Lower leg skin (tissue), 3 donors: ENCODE measurements around the gene KRT10.

Experiments used
- POLR2A ChIP-seq, 2 donors: fragments of 450-650 bp; IDR thresholded peaks; one replicate each; pipeline ENCODE4 v1.6.1; 2016 to 2017; ENCODE audit warnings: antibody characterized with exemption in 2 of 2, mild to moderate bottlenecking in 1 of 2, moderate library complexity in 1 of 2
- TF ChIP-seq, protein P1 (sequence below), 3 donors: fragments of 450-650 bp; IDR thresholded peaks; one replicate each; pipeline ENCODE4 v1.5.1; 2016; ENCODE audit warnings: antibody characterized with exemption in 3 of 3, mild to moderate bottlenecking in 3 of 3, moderate library complexity in 2 of 3

DNA sequence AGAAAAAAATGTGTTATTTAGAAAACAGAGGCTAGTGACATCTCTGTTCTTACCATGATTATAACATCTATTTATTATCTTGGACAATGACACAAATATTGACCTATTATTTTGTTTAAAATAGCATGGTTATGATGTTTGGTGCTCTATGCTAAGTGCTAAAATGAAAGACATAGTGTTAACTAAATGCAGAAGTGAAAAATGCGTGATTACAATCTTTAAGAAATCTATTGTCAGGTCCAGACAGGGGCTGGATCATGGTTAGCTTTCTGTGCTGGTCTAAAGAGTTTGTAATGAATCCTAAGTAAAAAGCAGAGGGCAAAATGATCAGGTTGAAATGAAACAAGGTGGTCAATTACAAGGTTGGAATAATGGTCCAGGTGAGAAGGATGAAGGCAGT, 22.0 kb downstream of the KRT10 start:
- no peak for TF ChIP-seq POLR2A (IDR thresholded peaks at IDR 0.05)
- TF ChIP-seq, protein P1, sequence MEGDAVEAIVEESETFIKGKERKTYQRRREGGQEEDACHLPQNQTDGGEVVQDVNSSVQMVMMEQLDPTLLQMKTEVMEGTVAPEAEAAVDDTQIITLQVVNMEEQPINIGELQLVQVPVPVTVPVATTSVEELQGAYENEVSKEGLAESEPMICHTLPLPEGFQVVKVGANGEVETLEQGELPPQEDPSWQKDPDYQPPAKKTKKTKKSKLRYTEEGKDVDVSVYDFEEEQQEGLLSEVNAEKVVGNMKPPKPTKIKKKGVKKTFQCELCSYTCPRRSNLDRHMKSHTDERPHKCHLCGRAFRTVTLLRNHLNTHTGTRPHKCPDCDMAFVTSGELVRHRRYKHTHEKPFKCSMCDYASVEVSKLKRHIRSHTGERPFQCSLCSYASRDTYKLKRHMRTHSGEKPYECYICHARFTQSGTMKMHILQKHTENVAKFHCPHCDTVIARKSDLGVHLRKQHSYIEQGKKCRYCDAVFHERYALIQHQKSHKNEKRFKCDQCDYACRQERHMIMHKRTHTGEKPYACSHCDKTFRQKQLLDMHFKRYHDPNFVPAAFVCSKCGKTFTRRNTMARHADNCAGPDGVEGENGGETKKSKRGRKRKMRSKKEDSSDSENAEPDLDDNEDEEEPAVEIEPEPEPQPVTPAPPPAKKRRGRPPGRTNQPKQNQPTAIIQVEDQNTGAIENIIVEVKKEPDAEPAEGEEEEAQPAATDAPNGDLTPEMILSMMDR (IDR thresholded peaks at IDR 0.05), result no peak
